ENCODE measurements around the gene AFAP1L2.

DNA sequence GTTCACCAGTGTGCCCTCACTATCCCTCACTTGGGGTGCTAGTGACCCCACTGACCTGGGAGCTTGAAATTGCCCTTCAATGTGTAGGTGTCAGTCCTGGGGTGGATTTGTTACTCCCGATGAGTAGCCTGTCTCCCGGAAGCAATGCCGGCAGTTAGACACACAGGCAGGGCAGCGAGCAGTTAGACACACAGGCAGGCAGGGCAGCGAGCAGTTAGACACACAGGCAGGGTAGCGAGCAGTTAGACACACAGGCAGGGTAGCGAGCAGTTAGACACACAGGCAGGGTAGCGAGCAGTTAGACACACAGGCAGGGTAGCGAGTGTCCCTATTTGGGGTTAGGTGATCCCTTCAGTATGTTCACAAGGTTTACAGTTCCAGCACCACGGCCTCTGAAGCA is 121.2 kb downstream of the AFAP1L2 start:
- TF ChIP-seq, protein P1, sequence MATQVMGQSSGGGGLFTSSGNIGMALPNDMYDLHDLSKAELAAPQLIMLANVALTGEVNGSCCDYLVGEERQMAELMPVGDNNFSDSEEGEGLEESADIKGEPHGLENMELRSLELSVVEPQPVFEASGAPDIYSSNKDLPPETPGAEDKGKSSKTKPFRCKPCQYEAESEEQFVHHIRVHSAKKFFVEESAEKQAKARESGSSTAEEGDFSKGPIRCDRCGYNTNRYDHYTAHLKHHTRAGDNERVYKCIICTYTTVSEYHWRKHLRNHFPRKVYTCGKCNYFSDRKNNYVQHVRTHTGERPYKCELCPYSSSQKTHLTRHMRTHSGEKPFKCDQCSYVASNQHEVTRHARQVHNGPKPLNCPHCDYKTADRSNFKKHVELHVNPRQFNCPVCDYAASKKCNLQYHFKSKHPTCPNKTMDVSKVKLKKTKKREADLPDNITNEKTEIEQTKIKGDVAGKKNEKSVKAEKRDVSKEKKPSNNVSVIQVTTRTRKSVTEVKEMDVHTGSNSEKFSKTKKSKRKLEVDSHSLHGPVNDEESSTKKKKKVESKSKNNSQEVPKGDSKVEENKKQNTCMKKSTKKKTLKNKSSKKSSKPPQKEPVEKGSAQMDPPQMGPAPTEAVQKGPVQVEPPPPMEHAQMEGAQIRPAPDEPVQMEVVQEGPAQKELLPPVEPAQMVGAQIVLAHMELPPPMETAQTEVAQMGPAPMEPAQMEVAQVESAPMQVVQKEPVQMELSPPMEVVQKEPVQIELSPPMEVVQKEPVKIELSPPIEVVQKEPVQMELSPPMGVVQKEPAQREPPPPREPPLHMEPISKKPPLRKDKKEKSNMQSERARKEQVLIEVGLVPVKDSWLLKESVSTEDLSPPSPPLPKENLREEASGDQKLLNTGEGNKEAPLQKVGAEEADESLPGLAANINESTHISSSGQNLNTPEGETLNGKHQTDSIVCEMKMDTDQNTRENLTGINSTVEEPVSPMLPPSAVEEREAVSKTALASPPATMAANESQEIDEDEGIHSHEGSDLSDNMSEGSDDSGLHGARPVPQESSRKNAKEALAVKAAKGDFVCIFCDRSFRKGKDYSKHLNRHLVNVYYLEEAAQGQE (IDR thresholded peaks at IDR 0.05; ENCODE audit: borderline replicate concordance), result no peak
- no peak for TF ChIP-seq EZH2 (IDR thresholded peaks at IDR 0.05; ENCODE audit: borderline replicate concordance, insufficient read depth, low read length, poor library complexity, severe bottlenecking)
- TF ChIP-seq CTCF (IDR thresholded peaks at IDR 0.05; ENCODE audit: poor library complexity, severe bottlenecking), result no peak
- no peak for TF ChIP-seq SMC3 (conservative IDR thresholded peaks at IDR 0.05; ENCODE audit: poor library complexity)

Data from neural cell (in vitro differentiated cells).